ENCODE data around the gene ALAD.
"Not testable (repeated sequence)": the region's sequence is repeated elsewhere in the genome, so short reads cannot be mapped to it uniquely, and the experiment has no call there.

ALAD gene

GRCh38 chr9:113373256-113373655 lies 27.8 kb downstream of the ALAD start:
- DNase-seq (ENCODE audit: low spot score), result no peak

- no peak for DNase-seq (ENCODE audit: low spot score)
These were observed 29.0 kb downstream of the ALAD start for GRCh38 chr9:113372059-113372458.

GRCh38 chr9:113370806-113371325 lies 30.2 kb downstream of the ALAD start:
- no peak for DNase-seq (ENCODE audit: low spot score)

DNA sequence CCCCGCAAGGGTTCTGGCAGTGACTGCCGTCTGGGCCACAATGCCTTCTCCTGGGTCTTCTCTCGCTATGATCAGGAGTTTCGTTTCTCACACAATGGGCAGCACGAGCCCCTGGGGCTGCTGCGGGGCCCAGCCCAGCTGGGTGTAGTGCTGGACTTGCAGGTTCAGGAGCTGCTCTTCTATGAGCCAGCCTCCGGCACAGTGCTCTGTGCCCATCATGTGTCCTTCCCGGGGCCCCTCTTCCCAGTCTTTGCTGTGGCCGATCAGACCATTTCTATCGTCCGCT lies 31.3 kb downstream of the ALAD start:
- DNase-seq (ENCODE audit: low spot score), result no peak

DNA sequence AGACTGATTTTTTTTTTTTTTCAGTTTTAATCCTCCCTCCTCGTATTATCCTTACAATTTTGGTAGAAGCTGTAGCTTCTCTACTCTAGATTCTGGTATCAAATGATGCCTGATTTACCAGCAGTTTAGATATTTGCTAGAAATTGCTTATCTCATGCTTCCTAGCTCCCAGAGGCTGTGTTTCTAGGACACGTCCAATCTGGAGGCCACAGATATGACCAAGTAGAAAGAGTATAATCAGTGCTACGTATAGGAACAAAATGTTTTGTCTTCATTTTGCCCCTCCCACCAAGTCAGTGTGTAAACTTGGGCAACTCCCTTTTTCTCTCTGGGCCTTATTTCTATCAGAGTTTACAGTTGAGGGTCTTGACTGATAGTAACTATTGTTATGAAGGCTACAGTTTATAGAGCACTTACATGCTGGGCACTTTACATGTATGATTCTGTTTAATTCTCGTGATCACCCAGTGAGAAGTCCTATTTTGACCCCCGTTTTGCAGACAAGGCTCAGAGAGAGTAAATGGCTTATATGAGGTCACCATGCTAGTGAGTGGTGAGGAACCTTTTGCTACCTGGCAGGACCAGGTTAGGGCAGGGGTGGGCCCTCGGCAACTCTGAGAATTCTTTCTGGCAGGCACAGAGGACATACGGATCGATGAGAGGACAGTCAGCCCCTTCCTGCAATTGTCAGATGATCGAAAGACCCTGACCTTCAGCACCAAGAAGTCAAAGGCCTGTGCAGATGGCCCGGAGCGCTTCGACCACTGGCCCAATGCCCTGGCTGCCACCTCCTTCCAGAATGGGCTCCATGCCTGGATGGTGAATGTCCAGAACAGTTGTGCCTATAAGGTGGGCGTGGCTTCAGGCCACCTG lies 31.9 kb downstream of the ALAD start:
- no peak for DNase-seq (ENCODE audit: low spot score)

- no peak for DNase-seq (ENCODE audit: low spot score)
These were observed 32.6 kb downstream of the ALAD start for GRCh38 chr9:113368348-113368981.

- not testable (repeated sequence) for DNase-seq (ENCODE audit: low spot score)
These were observed 35.4 kb downstream of the ALAD start for GRCh38 chr9:113365652-113366051.

- no peak for DNase-seq (ENCODE audit: low spot score)
These were observed 36.1 kb downstream of the ALAD start for GRCh38 chr9:113364951-113365350.

DNA sequence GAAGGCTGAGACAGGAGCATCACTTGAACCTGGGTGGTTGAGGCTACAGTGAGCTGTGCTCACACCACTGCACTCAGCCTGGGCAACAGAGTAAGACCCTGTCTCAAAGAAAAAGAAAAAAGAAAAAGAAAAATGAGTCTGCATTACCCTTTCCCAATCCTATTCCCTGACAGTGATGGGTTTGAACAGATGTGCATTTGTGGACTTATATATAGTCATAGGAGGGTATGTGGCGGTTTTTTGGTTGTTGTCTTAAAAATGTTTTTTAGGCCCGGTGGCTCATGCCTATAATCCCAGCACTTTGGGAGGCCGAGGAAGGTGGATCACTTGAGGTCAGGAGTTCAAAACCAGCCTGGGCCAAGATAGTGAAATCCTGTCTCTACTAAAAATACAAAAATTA lies 37.7 kb downstream of the ALAD start:
- no peak for DNase-seq (ENCODE audit: low spot score)

DNA sequence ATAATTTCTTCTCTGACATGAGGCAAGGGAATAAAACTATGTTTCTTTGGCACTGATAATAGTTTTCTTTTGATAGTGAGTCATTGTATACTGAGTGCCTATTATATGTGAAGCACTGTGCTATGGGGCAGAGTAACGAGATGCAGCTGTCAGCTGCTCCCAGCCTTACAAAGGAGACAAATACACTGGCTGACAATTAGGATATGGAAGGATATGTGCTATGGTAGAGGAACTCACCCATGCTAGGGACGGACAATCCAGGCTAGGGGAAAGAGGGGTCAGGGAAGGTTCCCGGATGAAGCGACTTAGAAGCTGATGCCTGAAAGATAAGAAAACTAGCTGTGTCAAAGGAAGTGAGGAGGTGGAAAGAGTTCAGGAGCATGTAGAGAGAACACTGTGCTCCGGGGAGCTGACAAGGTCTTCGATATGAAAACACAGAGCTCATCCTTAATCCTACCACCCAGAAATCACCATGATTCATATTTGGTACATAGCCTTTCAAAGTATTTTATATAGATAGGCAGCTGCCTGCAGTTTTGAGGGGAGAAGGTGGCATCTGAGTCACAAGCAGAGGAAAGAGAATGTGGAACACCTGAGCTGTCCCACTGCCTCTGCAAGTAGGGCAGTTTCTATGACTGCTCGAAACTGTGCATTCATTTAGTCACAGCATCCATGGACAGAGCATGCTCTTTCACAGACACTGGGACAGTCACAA lies 39.6 kb downstream of the ALAD start:
- DNase-seq (ENCODE audit: low spot score), result no peak

DNA sequence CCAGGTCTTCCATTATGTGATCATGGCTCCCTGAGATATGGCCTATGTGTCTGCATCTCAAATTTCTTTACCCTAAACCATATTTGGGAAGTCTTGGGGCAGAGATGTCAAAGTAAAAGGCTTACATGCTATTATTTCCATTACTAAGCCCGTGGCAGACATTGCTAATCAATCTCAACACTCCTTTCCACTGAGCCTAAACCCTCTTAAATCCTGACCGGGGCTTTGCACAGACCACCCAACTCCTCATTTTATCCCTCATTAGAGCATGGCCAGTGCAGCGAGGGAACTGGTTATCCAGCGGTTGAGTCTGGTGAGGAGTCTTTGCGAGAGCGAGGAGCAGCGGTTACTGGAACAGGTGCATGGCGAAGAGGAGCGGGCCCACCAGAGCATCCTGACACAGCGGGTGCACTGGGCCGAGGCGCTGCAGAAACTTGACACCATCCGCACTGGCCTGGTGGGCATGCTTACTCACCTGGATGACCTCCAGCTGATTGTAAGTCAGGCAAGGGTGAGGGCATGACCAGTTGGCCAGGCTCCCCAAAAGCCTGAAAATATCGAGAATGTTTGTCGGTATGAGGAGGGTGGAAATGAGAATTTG lies 40.7 kb downstream of the ALAD start:
- no peak for DNase-seq (ENCODE audit: low spot score)

- DNase-seq (ENCODE audit: low spot score), result no peak
These were observed 41.7 kb downstream of the ALAD start for GRCh38 chr9:113359385-113359784.

DNA sequence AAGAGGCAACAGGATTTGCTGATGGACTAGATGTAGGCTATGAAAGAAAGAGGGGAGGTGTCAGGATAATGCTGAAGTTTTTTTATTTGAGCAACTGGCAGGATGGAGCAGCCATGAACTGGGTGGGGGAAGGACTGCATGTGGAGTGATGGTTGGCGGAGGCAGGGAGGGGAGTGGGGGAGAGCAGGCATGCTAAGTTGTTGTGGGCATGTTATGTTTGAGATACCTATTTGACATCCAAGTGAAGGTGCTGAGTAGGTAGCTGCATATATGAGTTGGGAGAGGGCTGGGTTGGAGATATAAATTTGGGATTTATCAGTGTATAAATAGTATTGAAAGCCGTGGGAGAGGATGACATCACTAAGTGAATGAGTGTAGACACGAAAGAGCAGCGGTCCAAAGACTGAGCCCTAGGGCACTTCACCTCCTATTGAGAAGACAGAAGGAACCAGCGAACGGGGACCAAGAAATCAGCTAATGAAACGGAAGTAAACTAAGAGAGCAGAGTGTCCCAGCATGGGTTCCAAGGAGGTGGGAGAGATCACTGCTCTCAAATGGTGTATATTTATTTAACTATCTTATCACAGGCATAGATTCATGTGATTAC lies 44.3 kb downstream of the ALAD start:
- no peak for DNase-seq (ENCODE audit: low spot score)

DNA sequence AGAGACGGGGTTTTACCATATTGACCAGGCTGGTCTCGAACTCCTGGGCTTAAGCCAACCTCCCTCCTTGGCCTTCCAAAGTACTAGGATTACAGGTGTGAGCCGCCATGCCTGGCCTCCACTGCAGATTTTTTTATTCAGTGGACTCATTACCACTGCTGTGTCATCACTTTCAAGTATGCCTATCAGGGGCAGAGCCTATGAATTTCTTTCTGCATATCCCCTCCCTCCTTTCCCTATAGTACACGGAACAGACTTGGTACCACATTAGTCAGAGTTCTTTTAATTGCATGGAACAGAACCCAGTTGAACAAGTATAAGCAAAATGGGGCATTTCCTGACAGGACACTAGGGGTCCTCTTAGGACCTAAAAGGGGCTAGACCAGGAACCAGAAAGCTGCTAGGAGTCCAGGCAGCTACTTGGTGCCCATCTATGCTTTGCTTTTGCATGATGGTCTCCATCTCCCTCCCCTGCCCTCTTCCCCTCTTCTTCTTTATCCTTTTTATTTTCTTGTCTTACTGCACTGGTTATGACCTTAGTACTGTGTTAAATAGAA lies 46.0 kb downstream of the ALAD start:
- DNase-seq (ENCODE audit: low spot score), result no peak

GRCh38 chr9:113352411-113352810 lies 48.7 kb downstream of the ALAD start:
- DNase-seq (ENCODE audit: low spot score), result no peak

GRCh38 chr9:113352006-113352405 lies 49.1 kb downstream of the ALAD start:
- no peak for DNase-seq (ENCODE audit: low spot score)

- DNase-seq (ENCODE audit: low spot score), result no peak
These were observed 50.1 kb downstream of the ALAD start for GRCh38 chr9:113350937-113351336.

DNA sequence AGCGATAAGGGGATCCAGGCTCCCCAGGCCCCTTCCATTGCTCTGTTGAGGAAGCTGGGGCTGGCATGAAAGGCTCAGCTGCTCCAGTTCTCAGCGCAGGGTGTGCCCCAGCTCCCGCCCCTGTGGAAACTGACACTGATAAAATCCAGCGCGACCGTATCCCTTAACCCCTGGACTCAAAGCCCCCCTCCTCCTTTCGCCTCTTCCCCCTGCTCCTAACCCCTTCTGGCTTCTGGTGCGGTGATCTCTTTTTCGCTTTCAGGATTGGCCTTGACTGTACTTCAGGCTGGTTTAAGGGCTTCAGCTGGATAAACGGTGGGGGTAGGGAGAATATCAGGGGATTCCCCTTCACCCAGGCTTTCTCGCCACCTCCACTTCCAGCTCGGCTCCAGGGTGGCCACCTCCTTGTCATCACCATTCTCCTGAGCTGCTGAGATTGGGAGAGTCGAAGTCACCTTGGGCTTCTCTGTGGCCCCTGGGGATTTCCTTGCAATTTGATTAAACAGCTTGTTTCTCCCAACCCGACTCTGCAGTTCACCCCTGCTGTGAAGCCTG lies 50.9 kb downstream of the ALAD start:
- no peak for DNase-seq (ENCODE audit: low spot score)

GRCh38 chr9:113349445-113350094 lies 51.5 kb downstream of the ALAD start, which contains the start of gene BSPRY:
BSPRY (plus strand) TSS chr9:113349541; CDS start chr9:113349580, 39 bp downstream.
- no peak for DNase-seq (ENCODE audit: low spot score)

DNA sequence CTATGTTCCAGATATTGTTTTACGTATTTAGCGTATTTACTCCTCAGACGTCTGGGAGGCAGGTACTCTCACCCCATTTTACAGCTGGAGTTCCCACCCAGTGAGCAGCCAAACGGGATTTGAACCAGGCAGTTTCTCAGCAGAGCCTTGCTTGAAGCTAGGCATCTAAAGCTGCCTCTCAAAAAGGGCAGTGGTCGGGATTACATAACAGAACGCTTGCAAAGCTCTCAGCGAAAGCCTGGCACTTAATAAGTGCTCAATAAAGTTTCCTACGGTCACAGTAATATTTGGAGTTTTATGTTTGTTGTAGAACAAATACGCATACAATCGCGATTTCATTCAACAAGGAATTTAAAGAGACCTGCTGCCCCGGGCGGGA lies 52.0 kb downstream of the ALAD start:
- DNase-seq (ENCODE audit: low spot score), result no peak

DNA sequence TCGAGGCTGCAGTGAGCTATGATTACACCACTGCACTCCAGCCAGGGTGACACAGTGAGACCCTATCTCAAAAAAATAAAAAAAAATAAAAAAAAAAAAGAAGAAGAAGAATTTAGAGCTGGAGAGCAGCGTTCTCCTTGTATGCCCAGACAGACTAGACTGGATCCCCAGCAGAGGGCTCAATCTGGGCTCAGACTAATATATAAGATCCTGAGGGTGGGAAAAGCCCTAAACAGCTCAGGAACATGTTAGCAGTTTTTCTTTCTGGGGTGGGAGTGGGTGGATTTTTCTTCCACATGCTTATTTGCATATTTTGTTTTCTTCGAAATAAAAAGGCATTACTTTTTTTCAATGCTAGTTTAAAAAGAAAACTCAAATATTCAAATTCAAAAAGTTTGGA lies 52.6 kb downstream of the ALAD start:
- DNase-seq (ENCODE audit: low spot score), result no peak

Data from pons (tissue), 1 donor.